GM18870 (cell line): Measurements from ENCODE around the gene ACKR4.
"Not testable (repeated sequence)": the region's sequence is repeated elsewhere in the genome, so short reads cannot be mapped to it uniquely, and the experiment has no call there.

Experiments
- ATAC-seq: cut with Tn5 transposase; IDR thresholded peaks from one replicate; pipeline ENCODE4 v1.9.1; 2021; ENCODE audit warnings: moderate library complexity; ENCODE audit not compliant: unreplicated experiment

The ACKR4 gene

GRCh38 chr3:132593947-132594323 is 3.1 kb upstream of the ACKR4 start:
- no peak for ATAC-seq

GRCh38 chr3:132594498-132594897 is 2.6 kb upstream of the ACKR4 start:
- no peak for ATAC-seq

GRCh38 chr3:132595014-132595413 is 2.1 kb upstream of the ACKR4 start:
- ATAC-seq, result no peak

- no peak for ATAC-seq
These were observed 744 bp upstream of the ACKR4 start for GRCh38 chr3:132596326-132596725.

GRCh38 chr3:132597660-132598059 is 590 bp downstream of the ACKR4 start:
- no peak for ATAC-seq

GRCh38 chr3:132598181-132598580 is 1.1 kb downstream of the ACKR4 start:
- no peak for ATAC-seq

- not testable (repeated sequence) for ATAC-seq
These were observed 3.5 kb downstream of the ACKR4 start for GRCh38 chr3:132600614-132601013.

- no peak for ATAC-seq
These were observed 8.3 kb downstream of the ACKR4 start for GRCh38 chr3:132605374-132605792.

- ATAC-seq, result no peak
These were observed 9.0 kb downstream of the ACKR4 start for GRCh38 chr3:132606085-132606484.

- ATAC-seq, result not testable (repeated sequence)
These were observed 9.6 kb downstream of the ACKR4 start for GRCh38 chr3:132606620-132607019.

- ATAC-seq, result not testable (repeated sequence)
These were observed 18.2 kb downstream of the ACKR4 start for GRCh38 chr3:132615301-132615700.

- ATAC-seq, result no peak
These were observed 18.8 kb downstream of the ACKR4 start for GRCh38 chr3:132615881-132616280.

- no peak for ATAC-seq
These were observed 19.7 kb downstream of the ACKR4 start for GRCh38 chr3:132616780-132617179.

GRCh38 chr3:132622148-132622547 is 25.1 kb downstream of the ACKR4 start:
- ATAC-seq, result no peak

- no peak for ATAC-seq
These were observed 25.7 kb downstream of the ACKR4 start for GRCh38 chr3:132622761-132623160.

GRCh38 chr3:132623646-132624045 is 26.6 kb downstream of the ACKR4 start:
- ATAC-seq, result no peak

- no peak for ATAC-seq
These were observed 27.7 kb downstream of the ACKR4 start for GRCh38 chr3:132624790-132625189.

GRCh38 chr3:132625613-132626012 is 28.5 kb downstream of the ACKR4 start:
- ATAC-seq, result peak; percentile 79

- no peak for ATAC-seq
These were observed 29.9 kb downstream of the ACKR4 start for GRCh38 chr3:132626955-132627354.

GRCh38 chr3:132628157-132628556 is 31.1 kb downstream of the ACKR4 start:
- ATAC-seq, result no peak

- ATAC-seq, result no peak
These were observed 32.9 kb downstream of the ACKR4 start for GRCh38 chr3:132629928-132630327.

GRCh38 chr3:132630612-132631011 is 33.5 kb downstream of the ACKR4 start:
- no peak for ATAC-seq

- ATAC-seq, result no peak
These were observed 38.0 kb downstream of the ACKR4 start for GRCh38 chr3:132635052-132635451.

- no peak for ATAC-seq
These were observed 40.5 kb downstream of the ACKR4 start for GRCh38 chr3:132637590-132637989.
